ENCODE measurements around the gene TBPL1. TPM values are rescaled to one million over a fixed set of nuclear protein-coding genes. Genes with fewer than 3 reads are reported as not detected.
"Not testable (repeated sequence)": the region's sequence is repeated elsewhere in the genome, so short reads cannot be mapped to it uniquely, and the experiment has no call there.

Gene TBPL1
- total RNA-seq, 1 donor from 2014 or later: 48.4 TPM

DNA sequence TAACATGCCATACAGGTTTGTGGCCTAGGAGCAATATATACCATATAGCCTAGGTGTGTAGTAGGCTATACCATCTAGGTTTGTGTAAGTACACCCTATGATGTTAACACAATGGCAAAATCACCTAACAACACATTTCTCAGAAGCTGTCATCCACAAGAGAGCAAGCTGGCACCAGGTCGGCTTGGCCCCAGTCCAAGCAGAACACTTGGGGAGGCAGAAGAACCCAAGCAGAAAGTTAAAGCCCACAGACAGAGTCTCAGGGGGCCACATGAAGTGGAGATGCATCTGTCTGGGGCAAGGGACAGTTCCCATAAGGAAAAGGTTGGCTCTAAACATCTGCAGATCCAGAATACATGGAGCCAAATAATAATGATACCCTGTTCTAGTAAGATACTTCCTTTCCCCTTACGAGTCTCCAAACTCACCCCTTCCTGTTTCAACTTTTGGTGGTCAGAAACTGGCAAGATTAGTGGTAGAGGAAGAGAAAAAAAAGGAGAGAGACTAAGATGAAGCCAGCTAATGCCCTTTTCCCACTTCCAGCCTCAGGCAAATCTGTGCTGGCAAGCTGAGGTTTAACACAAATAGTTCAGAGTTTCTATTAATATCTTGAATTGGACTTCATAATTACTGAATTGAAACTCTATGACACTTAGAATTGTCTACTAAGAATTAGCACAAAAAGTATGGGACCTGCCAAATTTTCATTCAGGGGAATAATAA, 34.7 kb upstream of the TBPL1 start:
- Mint-ChIP-seq H3K4me1 (ENCODE audit: low read depth) (no peaks in the 10 kb centered on the region), H3K27ac (no peak overlapping the region), H3K36me3 (ENCODE audit: insufficient read depth) (no peaks in the 10 kb centered on the region), H3K9me3 (ENCODE audit: low read depth) (peaks cover 9% of the 10 kb centered on the region), H3K27me3 (peaks cover 16% of the 10 kb centered on the region), H3K4me3 (ENCODE audit: low read depth) (no peak overlapping the region)
- TF ChIP-seq, protein P1, sequence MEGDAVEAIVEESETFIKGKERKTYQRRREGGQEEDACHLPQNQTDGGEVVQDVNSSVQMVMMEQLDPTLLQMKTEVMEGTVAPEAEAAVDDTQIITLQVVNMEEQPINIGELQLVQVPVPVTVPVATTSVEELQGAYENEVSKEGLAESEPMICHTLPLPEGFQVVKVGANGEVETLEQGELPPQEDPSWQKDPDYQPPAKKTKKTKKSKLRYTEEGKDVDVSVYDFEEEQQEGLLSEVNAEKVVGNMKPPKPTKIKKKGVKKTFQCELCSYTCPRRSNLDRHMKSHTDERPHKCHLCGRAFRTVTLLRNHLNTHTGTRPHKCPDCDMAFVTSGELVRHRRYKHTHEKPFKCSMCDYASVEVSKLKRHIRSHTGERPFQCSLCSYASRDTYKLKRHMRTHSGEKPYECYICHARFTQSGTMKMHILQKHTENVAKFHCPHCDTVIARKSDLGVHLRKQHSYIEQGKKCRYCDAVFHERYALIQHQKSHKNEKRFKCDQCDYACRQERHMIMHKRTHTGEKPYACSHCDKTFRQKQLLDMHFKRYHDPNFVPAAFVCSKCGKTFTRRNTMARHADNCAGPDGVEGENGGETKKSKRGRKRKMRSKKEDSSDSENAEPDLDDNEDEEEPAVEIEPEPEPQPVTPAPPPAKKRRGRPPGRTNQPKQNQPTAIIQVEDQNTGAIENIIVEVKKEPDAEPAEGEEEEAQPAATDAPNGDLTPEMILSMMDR (IDR thresholded peaks at IDR 0.05; ENCODE audit: unreplicated experiment): no peak
- DNase-seq (ENCODE audit: low spot score, unreplicated experiment): no peak

DNA sequence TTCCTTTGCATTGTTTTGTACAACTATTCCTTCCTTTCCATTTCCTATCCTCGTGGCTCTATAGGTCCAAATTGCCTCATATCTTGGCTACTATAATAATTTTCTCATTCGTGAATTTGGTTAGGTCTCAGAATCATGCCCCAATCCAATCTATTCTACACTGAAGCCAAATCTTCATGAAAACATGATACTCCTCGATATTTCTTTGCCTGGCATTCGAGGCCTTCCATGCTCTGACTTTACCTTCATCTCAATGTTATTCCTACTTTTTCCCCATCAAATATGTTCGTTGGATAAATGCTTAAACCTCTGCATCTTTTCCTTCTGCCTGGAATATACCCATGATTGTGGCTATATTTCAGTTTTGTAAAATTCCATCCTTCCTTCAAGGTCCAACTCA, 33.7 kb upstream of the TBPL1 start:
- DNase-seq (ENCODE audit: low spot score, unreplicated experiment): no peak
- Mint-ChIP-seq H3K27me3 (peaks cover 20% of the 10 kb centered on the region), H3K9me3 (ENCODE audit: low read depth) (peaks cover under 1% of the 10 kb centered on the region), H3K36me3 (ENCODE audit: insufficient read depth) (no peaks in the 10 kb centered on the region), H3K4me3 (ENCODE audit: low read depth) (no peak overlapping the region), H3K4me1 (ENCODE audit: low read depth) (peaks cover 2% of the 10 kb centered on the region), H3K27ac (no peak overlapping the region)
- TF ChIP-seq, protein P1 (IDR thresholded peaks at IDR 0.05; ENCODE audit: unreplicated experiment): no peak

DNA sequence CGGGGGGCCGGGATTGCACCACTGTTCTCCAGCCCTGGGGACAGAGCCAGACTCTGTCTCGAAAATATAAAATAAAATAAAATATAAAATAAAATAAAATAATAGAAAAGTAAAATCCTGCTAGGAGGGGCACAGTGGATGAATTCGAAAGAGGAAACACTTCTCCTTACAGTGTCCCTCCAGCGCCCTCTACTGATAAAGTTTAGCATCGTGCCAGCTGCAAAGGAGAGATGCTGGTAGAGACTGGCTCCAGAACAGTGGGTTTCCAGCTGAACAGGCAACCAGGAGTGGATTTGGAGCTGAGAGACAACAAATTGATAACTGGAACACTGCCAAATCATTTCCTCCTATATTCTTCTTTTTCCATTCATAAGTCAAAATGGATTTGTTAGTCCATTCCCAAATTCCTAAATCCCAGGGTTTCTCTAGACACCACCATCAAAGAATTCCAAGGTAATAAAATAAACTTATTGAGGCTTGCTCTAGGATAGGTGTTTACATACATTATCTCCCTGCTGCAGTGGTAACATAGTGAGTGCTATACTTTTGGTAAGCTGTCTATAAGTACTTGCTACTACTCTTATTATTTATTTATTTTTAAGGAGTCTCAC, 31.7 kb upstream of the TBPL1 start:
- no peak overlapping the region for H3K27ac Mint-ChIP-seq

DNA sequence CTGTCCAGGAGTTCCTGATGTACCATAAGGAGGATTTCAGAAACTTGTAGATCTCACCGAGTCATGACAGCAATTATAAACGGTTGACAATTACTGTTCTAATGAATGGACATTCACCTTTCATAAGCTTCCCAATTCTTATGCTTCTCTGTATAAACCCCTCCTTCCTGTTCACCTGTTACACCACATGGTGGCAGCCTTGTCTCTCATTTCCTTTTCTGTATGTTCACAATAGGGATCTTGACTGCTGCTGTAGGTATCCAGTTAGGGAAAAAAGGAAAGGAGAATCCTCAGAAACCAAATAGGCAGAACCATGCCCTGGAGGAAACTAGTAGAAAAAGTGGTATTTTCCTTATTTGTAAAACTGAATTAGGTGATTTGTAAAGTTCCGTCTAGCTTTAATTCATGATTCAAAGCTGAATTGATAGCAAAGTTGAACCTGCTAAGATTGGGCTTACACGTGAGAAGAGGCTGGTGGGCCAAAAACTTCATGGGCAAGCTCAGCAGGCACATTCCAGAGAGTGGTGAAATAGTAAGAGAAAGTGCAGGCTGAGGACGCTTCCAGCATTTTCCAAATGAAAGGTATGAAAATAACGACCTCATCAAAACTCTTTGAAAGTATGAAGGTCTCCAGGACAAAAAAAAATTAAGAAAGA, 29.0 kb upstream of the TBPL1 start:
- H3K4me3 Mint-ChIP-seq (ENCODE audit: low read depth): no peak overlapping the region
- no peaks in the 10 kb centered on the region for H3K9me3 Mint-ChIP-seq (ENCODE audit: low read depth)
- H3K36me3 Mint-ChIP-seq (ENCODE audit: insufficient read depth): no peaks in the 10 kb centered on the region
- peaks cover 11% of the 10 kb centered on the region for H3K27me3 Mint-ChIP-seq
- DNase-seq (ENCODE audit: low spot score, unreplicated experiment): peak; percentile 28
- TF ChIP-seq, protein P1 (IDR thresholded peaks at IDR 0.05; ENCODE audit: unreplicated experiment): peak; percentile 90
- no peak overlapping the region for H3K27ac Mint-ChIP-seq
- peaks cover 2% of the 10 kb centered on the region for H3K4me1 Mint-ChIP-seq (ENCODE audit: low read depth)

More for the DNA sequence above, 31.7 kb upstream of the TBPL1 start:
- Mint-ChIP-seq H3K36me3 (ENCODE audit: insufficient read depth) (no peaks in the 10 kb centered on the region), H3K4me3 (ENCODE audit: low read depth) (no peak overlapping the region), H3K9me3 (ENCODE audit: low read depth) (no peaks in the 10 kb centered on the region), H3K27me3 (peaks cover 17% of the 10 kb centered on the region), H3K4me1 (ENCODE audit: low read depth) (peaks cover 2% of the 10 kb centered on the region)
- DNase-seq (ENCODE audit: low spot score, unreplicated experiment): peak; percentile 47
- TF ChIP-seq, protein P1 (IDR thresholded peaks at IDR 0.05; ENCODE audit: unreplicated experiment): peak; percentile 80

DNA sequence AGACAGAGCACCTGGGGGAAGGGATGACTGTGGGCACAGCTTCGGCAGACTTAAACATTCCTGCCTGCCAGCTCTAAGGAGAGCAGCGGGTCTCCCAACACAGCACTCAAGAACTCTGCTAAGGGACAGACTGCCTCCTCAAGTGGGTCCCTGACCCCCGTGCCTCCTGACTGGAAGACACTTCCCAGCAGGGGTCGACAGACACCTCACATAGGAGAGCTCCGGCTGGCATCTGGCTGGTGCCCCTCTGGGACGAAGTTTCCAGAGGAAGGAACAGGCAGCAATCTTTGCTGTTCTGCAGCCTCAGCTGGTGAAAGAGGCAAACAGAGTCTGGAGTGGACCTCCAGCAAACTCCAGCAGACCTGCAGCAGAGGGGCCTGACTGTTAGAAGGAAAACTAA, 21.8 kb upstream of the TBPL1 start:
- H3K27me3 Mint-ChIP-seq; H3K36me3 Mint-ChIP-seq (ENCODE audit: insufficient read depth); H3K27ac Mint-ChIP-seq; DNase-seq (ENCODE audit: low spot score, unreplicated experiment); H3K4me3 Mint-ChIP-seq (ENCODE audit: low read depth): not testable (repeated sequence)
- peaks cover 27% of the 10 kb centered on the region for H3K9me3 Mint-ChIP-seq (ENCODE audit: low read depth)
- peaks cover 12% of the 10 kb centered on the region for H3K4me1 Mint-ChIP-seq (ENCODE audit: low read depth)

DNA sequence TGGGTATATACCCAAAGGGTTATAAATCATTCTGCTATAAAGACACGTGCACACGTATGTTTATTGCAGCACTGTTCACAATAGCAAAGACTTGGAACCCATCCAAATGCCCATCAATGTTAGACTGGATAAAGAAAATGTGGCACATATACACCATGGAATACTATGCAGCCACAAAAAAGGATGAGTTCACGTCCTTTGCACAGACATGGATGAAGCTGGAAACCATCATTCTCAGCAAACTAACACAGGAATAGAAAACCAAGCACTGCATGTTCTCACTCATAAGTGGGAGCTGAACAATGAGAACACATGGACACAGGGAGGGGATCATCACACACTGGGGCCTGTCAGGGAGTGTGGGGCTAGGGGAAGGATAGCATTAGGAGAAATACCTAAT, 16.7 kb upstream of the TBPL1 start:
- not testable (repeated sequence) for DNase-seq (ENCODE audit: low spot score, unreplicated experiment); H3K4me1 Mint-ChIP-seq (ENCODE audit: low read depth); H3K27ac Mint-ChIP-seq; H3K27me3 Mint-ChIP-seq; H3K4me3 Mint-ChIP-seq (ENCODE audit: low read depth); H3K36me3 Mint-ChIP-seq (ENCODE audit: insufficient read depth)
- H3K9me3 Mint-ChIP-seq (ENCODE audit: low read depth): peaks cover 27% of the 10 kb centered on the region
